HG02970 (cell line): ENCODE results near the gene SULT1C3.
"Not testable (repeated sequence)": the region's sequence is repeated elsewhere in the genome, so short reads cannot be mapped to it uniquely, and the experiment has no call there.

Experiments
- ATAC-seq: cut with Tn5 transposase; IDR thresholded peaks from one replicate; pipeline ENCODE4 v1.9.1; 2021; ENCODE audit warnings: mild to moderate bottlenecking, moderate library complexity, moderate number of reproducible peaks; ENCODE audit not compliant: unreplicated experiment, low FRiP score

The SULT1C3 gene

DNA sequence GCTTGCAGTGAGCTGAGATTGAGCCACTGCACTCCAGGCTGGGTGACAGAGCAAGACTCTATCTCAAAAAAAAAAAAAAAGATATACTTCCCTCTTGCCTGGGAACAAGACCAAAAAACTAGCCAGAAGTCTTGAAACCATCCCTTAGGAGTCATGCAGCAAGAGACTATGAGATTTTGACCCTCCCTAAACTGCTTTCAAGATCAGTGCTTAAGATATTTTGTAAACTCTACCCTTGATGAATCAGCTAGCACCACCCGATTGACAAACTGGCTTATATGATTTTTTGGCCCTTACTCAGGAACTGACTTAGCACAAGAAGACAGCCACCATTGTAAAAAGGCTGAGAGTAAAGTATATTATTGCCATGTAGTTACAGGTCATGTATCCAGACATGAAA, 3.8 kb downstream of the SULT1C3 start:
- no peak for ATAC-seq

GRCh38 chr2:108244667-108245414, 5.1 kb downstream of the SULT1C3 start:
- ATAC-seq: no peak

- ATAC-seq: no peak
These were observed 13.3 kb downstream of the SULT1C3 start for GRCh38 chr2:108253106-108253505.

DNA sequence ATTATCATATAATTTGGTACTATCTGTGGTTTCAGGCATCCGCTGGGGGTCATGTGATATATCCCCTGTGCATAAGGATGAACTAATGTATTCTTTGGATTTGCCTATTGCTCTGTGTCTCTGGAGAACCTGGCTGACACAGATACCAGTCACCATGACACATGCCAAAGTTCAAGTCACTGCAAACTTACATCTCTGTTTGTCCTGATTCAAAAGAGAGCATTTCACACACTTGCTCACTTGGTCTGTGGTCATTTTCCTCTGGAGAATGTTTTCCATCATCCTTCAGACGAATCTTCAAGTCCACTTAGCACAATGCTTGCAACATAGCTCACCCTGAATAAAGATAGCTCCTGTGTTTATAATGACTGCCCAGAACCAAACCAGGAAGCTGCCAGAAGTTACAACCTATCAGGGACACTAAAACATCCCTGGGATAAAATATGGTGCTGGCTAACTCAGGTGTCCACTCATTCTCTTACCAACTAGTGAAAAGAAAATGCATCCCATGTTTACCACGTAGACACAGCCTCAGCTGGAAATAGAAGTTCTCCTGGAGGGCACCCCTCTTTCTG, 18.1 kb downstream of the SULT1C3 start:
- no peak for ATAC-seq

DNA sequence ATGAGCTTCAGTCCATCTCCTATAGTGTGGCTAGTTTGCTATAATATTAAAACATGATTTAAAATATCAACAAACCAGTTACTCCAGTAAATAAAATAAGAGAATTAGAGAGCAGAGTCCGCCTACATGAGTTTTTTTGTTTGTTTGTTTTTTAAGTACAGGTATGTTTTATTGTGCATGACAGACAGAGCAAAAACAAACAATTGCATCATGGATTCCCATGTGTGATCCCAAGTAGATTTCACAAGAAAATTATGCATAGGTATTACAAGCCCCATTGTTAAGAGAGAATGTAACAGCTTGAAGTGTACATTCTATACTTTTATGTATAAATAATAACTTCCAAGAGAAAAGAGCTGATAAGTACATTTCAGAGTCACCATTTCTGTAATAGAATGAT, 21.0 kb downstream of the SULT1C3 start:
- no peak for ATAC-seq

GRCh38 chr2:108262036-108262435, 22.3 kb downstream of the SULT1C3 start:
- no peak for ATAC-seq

DNA sequence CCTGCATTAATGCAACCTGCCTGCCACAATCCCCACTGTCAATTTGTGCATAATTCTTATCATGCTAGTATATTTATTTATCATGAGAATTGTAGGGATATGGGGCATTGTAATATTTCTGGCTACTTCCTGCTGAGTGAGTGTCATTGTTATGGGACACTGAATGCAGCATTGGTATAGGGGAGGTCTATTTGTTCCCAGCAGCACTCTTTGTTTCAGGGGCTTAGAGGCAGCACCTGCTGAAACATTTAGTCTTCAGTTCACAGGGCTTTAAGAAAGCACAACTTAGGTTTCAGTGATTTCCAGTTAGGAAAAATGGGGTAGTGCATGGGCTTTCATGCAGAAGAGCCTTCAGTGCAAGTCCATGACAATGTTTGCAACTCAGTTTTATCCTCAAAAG, 23.6 kb downstream of the SULT1C3 start:
- ATAC-seq: no peak

DNA sequence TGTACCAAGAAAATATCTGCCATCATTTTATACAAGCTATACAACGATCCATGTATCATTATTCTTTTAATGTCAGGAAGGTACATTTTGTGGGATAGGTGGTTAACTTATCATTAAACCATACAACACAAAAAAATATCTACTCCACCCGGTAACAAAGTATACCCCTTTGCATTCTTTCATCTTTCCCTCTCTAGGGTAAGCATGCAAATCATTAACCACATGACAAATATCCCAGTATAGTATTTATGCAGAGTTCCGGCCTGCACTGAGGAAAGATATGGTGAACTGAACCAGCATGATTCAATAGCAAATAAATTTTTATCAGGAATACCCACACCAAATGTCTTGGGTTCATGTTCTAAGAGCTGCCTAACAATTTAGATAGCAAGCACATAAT, 26.4 kb downstream of the SULT1C3 start:
- ATAC-seq: no peak

DNA sequence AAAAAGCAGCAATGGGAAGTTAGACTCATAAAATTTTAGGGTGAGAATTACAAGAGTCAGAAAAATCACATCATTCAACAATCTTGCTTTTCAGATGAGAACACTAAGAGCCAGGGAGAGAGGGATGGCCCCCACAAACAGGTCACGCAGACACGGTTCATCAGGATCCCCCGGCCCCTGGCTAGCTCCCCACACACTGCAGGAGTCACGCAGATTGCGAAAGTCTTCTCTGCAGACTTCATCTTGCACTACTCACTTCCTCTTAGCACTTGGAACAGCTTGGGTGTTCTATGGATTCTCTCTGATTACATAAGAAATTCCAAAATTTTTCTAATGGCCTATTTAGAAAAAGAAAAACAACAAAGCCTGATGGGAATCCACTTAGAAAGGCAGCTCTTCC, 27.3 kb downstream of the SULT1C3 start:
- ATAC-seq: no peak

GRCh38 chr2:108268001-108268400, 28.2 kb downstream of the SULT1C3 start:
- no peak for ATAC-seq

GRCh38 chr2:108270346-108270745, 30.6 kb downstream of the SULT1C3 start:
- ATAC-seq: no peak

DNA sequence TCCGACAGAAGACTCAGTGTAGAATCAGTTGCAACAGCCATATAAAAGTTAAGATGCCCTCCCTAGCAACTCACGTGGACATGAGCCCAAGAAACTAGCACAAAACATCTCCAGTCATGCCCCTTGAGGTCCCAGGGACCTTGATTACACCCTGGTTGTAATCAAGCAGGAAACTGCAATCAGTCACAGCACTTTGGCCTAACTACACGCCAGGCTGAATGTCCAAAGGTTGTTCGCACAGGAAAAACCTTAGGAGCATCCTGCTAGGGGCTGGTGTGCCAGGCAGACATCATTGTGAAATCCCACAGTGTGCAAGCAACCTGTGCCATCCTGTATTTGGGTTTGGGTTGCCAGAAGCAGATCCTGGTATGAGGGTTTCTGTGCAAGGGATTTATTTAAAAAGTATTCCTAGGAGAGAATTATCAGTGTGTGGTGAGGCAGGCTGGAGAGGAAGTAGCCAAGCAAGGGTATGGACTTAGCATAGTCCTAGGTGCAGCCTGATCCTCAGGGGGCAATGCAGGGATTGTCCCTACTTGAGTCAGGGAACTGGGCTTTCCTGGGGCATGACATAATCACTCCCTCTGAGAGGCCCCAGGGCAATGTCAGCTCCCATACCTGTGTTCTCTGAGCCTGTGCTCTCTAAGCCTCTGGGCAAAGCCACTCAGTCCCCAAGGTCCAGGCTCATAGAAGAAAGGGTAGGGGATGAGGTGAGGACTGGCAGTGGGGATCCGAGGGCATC, 31.2 kb downstream of the SULT1C3 start:
- no peak for ATAC-seq

DNA sequence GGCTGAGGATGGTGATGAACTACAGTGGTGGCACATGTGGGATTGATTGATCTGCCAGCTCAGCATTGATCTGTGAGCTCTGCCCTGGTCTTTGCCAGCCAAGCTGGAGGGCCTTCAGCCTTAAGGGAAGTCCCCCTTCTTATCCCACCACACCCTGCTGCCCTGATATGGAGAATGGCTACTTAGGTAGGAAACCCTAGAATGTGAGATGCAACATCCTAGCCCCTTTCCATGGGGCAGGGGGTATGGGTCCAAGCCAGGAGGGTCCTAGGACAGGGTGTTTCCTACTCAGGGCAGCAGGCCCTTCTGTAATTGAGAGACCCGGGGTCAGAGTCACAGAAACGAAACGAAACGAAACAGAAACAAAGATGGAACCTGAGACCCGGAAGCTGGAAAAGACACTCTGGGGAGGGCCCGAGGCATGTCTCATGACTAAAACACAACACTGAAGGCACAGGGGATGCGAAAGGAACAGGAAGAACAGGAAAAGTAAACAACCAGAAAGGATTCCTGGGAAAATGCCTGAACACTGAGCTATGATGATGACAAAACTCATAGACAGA, 32.0 kb downstream of the SULT1C3 start:
- ATAC-seq: no peak

- ATAC-seq: no peak
These were observed 38.9 kb downstream of the SULT1C3 start for GRCh38 chr2:108278631-108279030.

GRCh38 chr2:108279468-108279867, 39.7 kb downstream of the SULT1C3 start:
- no peak for ATAC-seq

DNA sequence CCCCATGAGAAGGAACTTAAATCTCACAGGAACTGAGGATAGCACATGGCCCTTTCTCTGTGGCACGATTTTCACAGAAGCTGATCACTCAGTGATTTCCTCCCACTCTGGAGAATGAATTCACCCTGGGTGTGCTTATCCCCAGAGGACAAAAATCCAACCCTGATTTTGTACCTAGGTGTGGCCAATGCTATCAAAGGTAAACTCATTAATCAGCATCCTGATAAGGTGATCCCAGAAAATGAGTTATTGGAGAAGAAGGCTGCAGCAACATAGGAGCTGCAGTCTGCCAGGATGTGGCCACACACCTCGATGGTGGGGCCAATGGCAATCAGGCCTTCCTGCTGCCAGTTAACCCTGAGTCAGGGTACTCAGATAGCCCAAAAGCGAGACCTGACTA, 40.7 kb downstream of the SULT1C3 start:
- no peak for ATAC-seq

DNA sequence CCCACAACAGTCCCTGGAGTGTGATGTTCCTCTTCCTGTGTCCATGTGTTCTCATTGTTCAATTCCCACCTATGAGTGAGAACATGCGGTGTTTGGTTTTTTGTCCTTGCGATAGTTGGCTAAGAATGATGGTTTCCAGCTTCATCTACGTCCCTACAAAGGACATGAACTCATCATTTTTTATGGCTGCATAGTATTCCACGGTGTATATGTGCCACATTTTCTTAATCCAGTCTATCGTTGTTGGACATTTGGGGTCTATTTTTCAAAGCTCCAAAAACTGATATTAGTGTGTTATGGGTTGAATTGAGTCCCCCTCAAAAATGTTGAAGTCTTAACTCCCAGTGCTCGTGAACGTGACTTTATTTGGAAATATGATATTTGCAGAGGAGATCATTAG, 44.8 kb downstream of the SULT1C3 start:
- not testable (repeated sequence) for ATAC-seq

DNA sequence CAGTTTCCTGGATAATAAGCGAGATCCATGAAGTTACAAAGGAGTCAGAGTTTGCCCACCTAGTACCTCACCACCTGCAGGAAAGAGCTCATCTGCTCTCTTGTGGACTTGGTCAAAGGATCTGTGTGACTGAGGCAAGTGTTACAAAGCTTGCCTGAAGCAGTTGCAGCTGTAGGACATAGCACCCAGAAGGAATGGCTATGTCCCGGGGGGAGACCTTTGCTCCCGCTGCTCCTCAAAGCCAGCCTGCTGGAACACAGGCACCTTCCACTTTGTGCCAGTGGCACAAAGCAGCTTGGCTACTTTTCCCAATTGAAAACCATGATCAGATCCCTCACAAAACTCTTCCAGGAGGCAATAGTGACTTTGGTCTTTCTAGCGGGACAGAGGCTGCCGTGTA, 45.8 kb downstream of the SULT1C3 start:
- no peak for ATAC-seq

DNA sequence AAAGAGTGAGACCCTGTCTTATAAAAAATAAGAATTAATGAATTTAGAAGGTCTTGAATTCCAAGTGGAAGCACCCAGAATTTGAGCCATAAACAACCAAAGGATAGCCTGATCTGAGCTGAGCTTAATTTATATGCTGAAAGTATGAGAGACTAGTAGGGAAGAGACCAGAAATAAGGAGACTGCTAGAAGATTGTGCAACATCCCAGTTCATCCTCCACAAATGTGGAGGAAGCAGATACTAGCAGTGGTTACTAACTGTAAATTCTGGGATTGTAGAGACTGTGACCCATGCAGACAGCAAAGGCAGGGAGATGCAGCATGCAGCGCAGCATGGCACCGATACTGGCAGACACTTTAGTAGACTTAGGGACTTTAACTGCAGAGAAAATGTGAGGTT, 47.4 kb downstream of the SULT1C3 start:
- no peak for ATAC-seq

DNA sequence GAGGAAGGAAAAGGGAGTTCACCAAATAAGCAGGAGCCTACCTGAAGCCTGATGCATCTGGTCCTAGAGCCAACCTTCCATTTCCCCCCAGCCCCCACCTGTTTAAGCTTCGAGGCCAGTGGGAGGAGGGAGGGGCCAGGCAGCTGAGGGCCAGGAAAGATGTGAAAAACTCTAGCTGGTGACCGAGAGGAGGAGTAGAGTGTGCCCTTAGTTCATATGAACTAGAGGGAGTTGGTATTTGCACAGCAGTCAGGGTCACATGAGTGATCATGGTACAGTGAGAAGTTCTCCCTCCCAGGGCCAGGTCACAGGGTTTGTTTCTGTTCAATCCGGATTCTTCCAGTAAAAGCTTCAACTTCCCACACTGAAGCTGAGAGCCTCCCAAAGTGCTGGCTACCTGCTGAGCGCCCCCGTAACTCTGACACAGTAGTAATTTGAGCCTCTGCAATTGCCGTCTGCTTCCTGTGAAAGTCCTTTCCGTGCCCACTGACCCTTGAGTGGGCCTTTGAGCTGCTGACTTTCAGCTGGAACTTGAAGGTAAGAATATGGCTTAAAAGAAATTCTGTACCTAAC, 48.9 kb downstream of the SULT1C3 start, which contains the start of gene SULT1C2:
Gene SULT1C2 (plus strand): TSS at position 362 of the 573 bp plus-strand sequence. CDS start 4,773 bp downstream, outside the sequence.
- ATAC-seq: no peak

DNA sequence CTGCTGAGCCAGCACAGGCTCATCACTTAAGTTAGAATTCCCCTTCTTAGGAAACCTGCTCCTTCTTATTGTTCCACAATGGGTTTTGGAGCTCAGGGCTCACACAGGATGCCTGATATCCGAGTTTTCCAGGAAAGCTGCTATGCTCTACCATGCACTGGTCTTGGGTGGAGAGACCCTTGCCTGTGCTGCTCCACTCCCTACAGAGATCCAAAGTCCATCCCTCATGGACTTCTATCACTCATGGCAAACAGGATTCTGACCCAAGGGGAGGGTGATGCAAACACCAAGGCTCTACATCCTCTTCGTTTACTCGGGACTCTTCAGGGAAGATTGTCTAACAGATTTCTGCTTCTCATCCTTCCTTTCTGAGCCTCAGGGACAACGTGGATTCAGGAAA, 54.1 kb downstream of the SULT1C3 start:
- no peak for ATAC-seq
